H1 (cell line): ENCODE data around the gene PRKCA. TPM values are rescaled to one million over a fixed set of nuclear protein-coding genes. Genes with fewer than 3 reads are reported as not detected.

Source experiments
- CTCF ChIA-PET: fragments of 300-600 bp; sonication (Branson Sonifier 250); formaldehyde crosslinking; loops from one replicate; lab custom pipeline; 2021; ENCODE audit not compliant: partially characterized antibody; lab: Charles Lee
- POLR2A ChIA-PET: fragments of 300-600 bp; sonication (Branson Sonifier 250); formaldehyde crosslinking; loops from one replicate; lab custom pipeline; 2021; ENCODE audit warnings: inconsistent platforms; ENCODE audit not compliant: partially characterized antibody; lab: Charles Lee
- DNase-seq, 2 experiments: peaks; one replicate each; pipeline versions ENCODE4 v3.0.0 to v3.0.0-alpha.2; 2010 to 2022; ENCODE audit warnings: low spot score in 2 of 2, low read depth in 1 of 2, mixed read lengths in 1 of 2
- FAIRE-seq: peaks from 2 replicates; lab custom pipeline; 2011; peaks lifted over from hg19 to GRCh38; lab: Jason Lieb, UNC
- H2AFZ ChIP-seq: 2 replicates; pipeline ENCODE4 v1.8.1; 2012; ENCODE audit warnings: low read length, inconsistent platforms
- H2AK5ac ChIP-seq: 2 replicates; pipeline ENCODE4 v1.6.1; 2013; ENCODE audit warnings: low read depth, low read length
- H2BK120ac ChIP-seq: replicated peaks from 2 replicates; pipeline ENCODE3; 2013; ENCODE audit warnings: low read depth, low read length, inconsistent platforms
- H2BK12ac ChIP-seq: 2 replicates; pipeline ENCODE4 v1.6.1; 2013; ENCODE audit warnings: low read depth, low read length
- H2BK15ac ChIP-seq: 2 replicates; pipeline ENCODE4 v1.6.1; 2013; ENCODE audit warnings: low read length
- H2BK20ac ChIP-seq: 2 replicates; pipeline ENCODE4 v1.6.1; 2013; ENCODE audit warnings: low read length
- H2BK5ac ChIP-seq: 2 replicates; pipeline ENCODE4 v1.6.1; 2013; ENCODE audit warnings: low read depth, low read length
- H3K14ac ChIP-seq: 2 replicates; pipeline ENCODE4 v1.6.1; 2013; ENCODE audit warnings: inconsistent platforms; ENCODE audit not compliant: insufficient read length
- H3K18ac ChIP-seq: 2 replicates; pipeline ENCODE4 v1.6.1; 2013; ENCODE audit warnings: low read length; ENCODE audit errors: extremely low read depth
- H3K23ac ChIP-seq: 2 replicates; pipeline ENCODE4 v1.6.1; 2013; ENCODE audit warnings: inconsistent platforms; ENCODE audit not compliant: insufficient read length
- H3K23me2 ChIP-seq: 2 replicates; pipeline ENCODE4 v1.6.1; 2013; ENCODE audit warnings: low read depth, low read length
- H3K27ac ChIP-seq: 2 replicates; pipeline ENCODE4 v1.6.1; 2011; ENCODE audit warnings: low read depth, low read length, inconsistent platforms
- H3K27me3 ChIP-seq, 4 experiments: replicated peaks in 1 of 4; 1 replicate in 1 of 4; 2 replicates in 3 of 4; pipeline versions ENCODE4 v1.6.1 to v1.8.1; 2011 to 2013; ENCODE audit warnings: low read length in 3 of 4, mild to moderate bottlenecking in 3 of 4, inconsistent platforms in 2 of 4, mixed read lengths in 2 of 4, moderate library complexity in 1 of 4; ENCODE audit not compliant: control insufficient read depth in 3 of 4, insufficient read depth in 3 of 4; ENCODE audit errors: extremely low read depth in 1 of 4
- H3K36me3 ChIP-seq, 4 experiments: 2 replicates each; pipeline versions ENCODE4 v1.6.1 to v1.8.1; 2011 to 2013; ENCODE audit warnings: mild to moderate bottlenecking in 4 of 4, low read length in 3 of 4, moderate library complexity in 2 of 4, control low read depth in 1 of 4, inconsistent platforms in 1 of 4; ENCODE audit not compliant: insufficient read depth in 4 of 4, control insufficient read depth in 2 of 4
- H3K4ac ChIP-seq: replicated peaks from 2 replicates; pipeline ENCODE3; 2013; ENCODE audit warnings: low read length, low read depth, mixed read lengths, inconsistent platforms; ENCODE audit not compliant: insufficient read length
- H3K4me1 ChIP-seq, 4 experiments: replicated peaks in 1 of 4; 1 replicate in 1 of 4; 2 replicates in 3 of 4; pipeline versions ENCODE4 v1.6.1 to v1.8.1; 2011 to 2013; ENCODE audit warnings: low read length in 3 of 4, inconsistent platforms in 2 of 4, mixed read lengths in 1 of 4; ENCODE audit not compliant: insufficient read depth in 4 of 4, control insufficient read depth in 3 of 4
- H3K4me2 ChIP-seq, 2 experiments: 2 replicates each; pipeline versions ENCODE4 v1.6.1 to v1.8.1; 2011 to 2013; ENCODE audit warnings: low read depth in 2 of 2, low read length in 2 of 2, control low read depth in 1 of 2, inconsistent platforms in 1 of 2, mild to moderate bottlenecking in 1 of 2; ENCODE audit not compliant: insufficient read depth in 1 of 2
- H3K4me3 ChIP-seq, 4 experiments: fragments of 200-600, 300-600 bp in 1 of 4; sonication (generic), shearing (Covaris generic), sonication (Bioruptor Twin) in 1 of 4; 2 replicates each; pipeline versions ENCODE4 v1.5.1 to v1.8.1; 2011 to 2016; ENCODE audit warnings: low read length in 4 of 4, low read depth in 3 of 4, control low read depth in 2 of 4, inconsistent platforms in 2 of 4, mild to moderate bottlenecking in 2 of 4, mixed read lengths in 1 of 4, moderate library complexity in 1 of 4; ENCODE audit not compliant: insufficient read depth in 2 of 4; ENCODE audit errors: extremely low read depth in 1 of 4
- H3K56ac ChIP-seq: replicated peaks from 2 replicates; pipeline ENCODE3; 2013; ENCODE audit warnings: low read depth, mild to moderate bottlenecking, mixed read lengths, low read length, inconsistent platforms; ENCODE audit not compliant: insufficient read length
- H3K79me1 ChIP-seq: 2 replicates; pipeline ENCODE4 v1.6.1; 2013; ENCODE audit warnings: low read depth, low read length, control low read depth
- H3K79me2 ChIP-seq, 2 experiments: 2 replicates each; pipeline versions ENCODE4 v1.6.1 to v1.8.1; 2012 to 2013; ENCODE audit warnings: low read length in 2 of 2, mild to moderate bottlenecking in 2 of 2, inconsistent platforms in 1 of 2; ENCODE audit not compliant: insufficient read depth in 2 of 2, control insufficient read depth in 1 of 2
- H3K9ac ChIP-seq, 4 experiments: replicated peaks in 1 of 4; 1 replicate in 1 of 4; 2 replicates in 3 of 4; pipeline versions ENCODE4 v1.6.1 to v1.8.1; 2011 to 2013; ENCODE audit warnings: low read depth in 3 of 4, low read length in 3 of 4, control low read depth in 2 of 4, mild to moderate bottlenecking in 2 of 4, moderate library complexity in 2 of 4, inconsistent platforms in 1 of 4; ENCODE audit errors: extremely low read depth in 1 of 4
- H3K9me3 ChIP-seq, 2 experiments: 2 replicates each; pipeline versions ENCODE4 v1.6.1 to v1.8.1; 2012 to 2013; ENCODE audit warnings: mild to moderate bottlenecking in 2 of 2, moderate library complexity in 2 of 2, control low read depth in 1 of 2, inconsistent platforms in 1 of 2, low read depth in 1 of 2, low read length in 1 of 2, mixed read lengths in 1 of 2; ENCODE audit not compliant: insufficient read depth in 2 of 2
- H4K20me1 ChIP-seq, 2 experiments: replicated peaks in 1 of 2; 2 replicates each; pipeline versions ENCODE3 to v1.8.1; 2011 to 2013; ENCODE audit warnings: inconsistent platforms in 2 of 2, low read length in 2 of 2, mild to moderate bottlenecking in 1 of 2; ENCODE audit not compliant: insufficient read depth in 2 of 2, control insufficient read depth in 1 of 2
- H4K5ac ChIP-seq: 2 replicates; pipeline ENCODE4 v1.6.1; 2013; ENCODE audit warnings: low read length, low read depth, mixed read lengths, inconsistent platforms; ENCODE audit not compliant: insufficient read length
- H4K8ac ChIP-seq: 2 replicates; pipeline ENCODE4 v1.8.0; 2013; ENCODE audit warnings: mild to moderate bottlenecking, moderate library complexity, low read length, inconsistent platforms; ENCODE audit not compliant: insufficient read depth; ENCODE audit errors: extremely low read depth
- H4K91ac ChIP-seq: replicated peaks from 2 replicates; pipeline ENCODE3; 2013; ENCODE audit warnings: low read length, mixed read lengths, inconsistent platforms; ENCODE audit not compliant: insufficient read length
- ASH2L ChIP-seq: fragments of 200-600, 300-600 bp; sonication (generic); IDR thresholded peaks from one replicate; pipeline ENCODE4 v1.7.1; 2017; ENCODE audit warnings: low read length
- CREB1 ChIP-seq: IDR thresholded peaks from 2 replicates; pipeline ENCODE4 v1.6.1; 2012; ENCODE audit warnings: inconsistent platforms
- EGR1 ChIP-seq: IDR thresholded peaks from 2 replicates; pipeline ENCODE4 v1.6.1; 2011; ENCODE audit warnings: low read depth, low read length, borderline replicate concordance
- GTF2F1 ChIP-seq: IDR thresholded peaks from 2 replicates; pipeline ENCODE4 v1.6.1; 2012; ENCODE audit warnings: low read depth, low read length, improper control_type of control experiment, borderline replicate concordance
- RAD21 ChIP-seq, 2 experiments: IDR thresholded peaks in 1 of 2; conservative IDR thresholded peaks in 1 of 2; 2 replicates each; pipeline ENCODE4 v1.6.1; 2011; ENCODE audit warnings: low read depth in 2 of 2, low read length in 2 of 2, improper control_type of control experiment in 1 of 2, inconsistent platforms in 1 of 2, mild to moderate bottlenecking in 1 of 2, moderate library complexity in 1 of 2
- SRF ChIP-seq: IDR thresholded peaks from 2 replicates; pipeline ENCODE4 v1.6.1; 2011; ENCODE audit warnings: mild to moderate bottlenecking, low read depth, low read length, moderate library complexity
- WGBS, 2 experiments: shearing (Covaris generic) in 1 of 2; methylation state at CpG; one replicate each; pipeline versions ENCODE4 v1.1.6 to v1.1.7; 2013 to 2015; ENCODE audit warnings: low lambda C conversion rate in 2 of 2, mixed read lengths in 2 of 2, inconsistent platforms in 1 of 2, low coverage in 1 of 2, missing lambda C conversion rate in 1 of 2; ENCODE audit not compliant: insufficient replicate concordance in 2 of 2, insufficient coverage in 1 of 2, insufficient read length in 1 of 2; ENCODE audit errors: extremely low coverage in 1 of 2, missing lambda C conversion rate in 1 of 2; 5-methylcytosine and 5-hydroxymethylcytosine counted together
- polyA plus RNA-seq, 7 experiments: library from polyadenylated mRNA; depleted of rRNA in 3 of 7; stranded (reverse) in 5 of 7; unstranded in 2 of 7; fragments of >200 nt in 5 of 7; fragments of 200-250 nt in 2 of 7; gene quantifications; 1 replicate in 5 of 7; 2 replicates in 1 of 7; 4 replicates in 1 of 7; pipeline versions ENCODE4 v1.2.1 to v1.2.3, GENCODE V29; 2011 to 2013; ENCODE audit warnings: missing spikeins in 2 of 7, mixed read lengths in 2 of 7
- total RNA-seq: library from RNA; stranded (reverse); fragmentation: NEBNext Ultra II Directional; extraction: Animal tissue kit (Norgen Biotek cat#: 25700); gene quantifications from 2 replicates; pipeline ENCODE4 v1.2.1, GENCODE V29; 2021

Gene PRKCA
- total and polyA plus RNA-seq, 2 of the 8 experiments (the other 6 are each of a cell fraction or from before 2014, with no cell fraction given) = 5.8 to 17.8 TPM

- Histone ChIP-seq H3K9ac (no peak overlapping the region), H2BK5ac (no peak overlapping the region), H3K14ac (no peak overlapping the region), H3K4me2 (no peak overlapping the region), H3K18ac (no peak overlapping the region), H3K27me3 (no peaks in the 10 kb centered on the region), H4K91ac (no peak overlapping the region), H3K9me3 (no peaks in the 10 kb centered on the region), H2AFZ (no peak overlapping the region), H2BK12ac (no peak overlapping the region), H2BK120ac (no peak overlapping the region), H3K23ac (no peak overlapping the region), H3K79me1 (no peaks in the 10 kb centered on the region), H3K27ac (no peak overlapping the region)
- DNase-seq = no peak
- ChIA-PET POLR2A (no interaction called here), CTCF (interaction anchor here (0.6 to 6.2 kb wide), 14 partner anchors 9 to 525 kb away, joined by 3 to 59 read pairs (median 6); no protein-coding TSS in a partner anchor)
- TF ChIP-seq EGR1 (no peak), RAD21 (IDR thresholded peaks at IDR 0.05 in 1 of 2, conservative IDR thresholded peaks at IDR 0.05 in 1 of 2; ENCODE audit: low read depth in 2 of 2, low read length in 2 of 2) (no peak), CREB1 (no peak), ASH2L (no peak), GTF2F1 (no peak), SRF (no peak)
- TF ChIP-seq, all 59 proteins: peak for 0
- Histone ChIP-seq H2BK15ac (peak overlapping the region; percentile 72; the same call in 1 of the 2 replicates), H3K56ac (no peak overlapping the region), H3K36me3 (no peaks in the 10 kb centered on the region), H3K23me2 (no peaks in the 10 kb centered on the region), H2BK20ac (no peak overlapping the region), H3K4me1 (peaks cover 13 to 31% (median 19%) of the 10 kb centered on the region in 4 experiments), H3K4me3 (no peak overlapping the region), H3K4ac (no peak overlapping the region), H3K79me2 (no peaks in the 10 kb centered on the region), H2AK5ac (no peak overlapping the region), H4K8ac (no peak overlapping the region), H4K5ac (no peak overlapping the region), H4K20me1 (no peaks in the 10 kb centered on the region)
- FAIRE-seq = no peak
- WGBS, 2 experiments = 82% methylated on average over 10 of the region's 10 CpGs; no CpG with 5 or more reads in 1 of the 2 experiments
These were observed 423.5 kb downstream of the PRKCA start for GRCh38 chr17:66725956-66726355.
